Measurements from ENCODE around the gene DOCK6.

The DOCK6 gene

GRCh38 chr19:11247391-11247790, 14.9 kb downstream of the DOCK6 start:
- no peak for DNase-seq (ENCODE audit: low read depth)

DNA sequence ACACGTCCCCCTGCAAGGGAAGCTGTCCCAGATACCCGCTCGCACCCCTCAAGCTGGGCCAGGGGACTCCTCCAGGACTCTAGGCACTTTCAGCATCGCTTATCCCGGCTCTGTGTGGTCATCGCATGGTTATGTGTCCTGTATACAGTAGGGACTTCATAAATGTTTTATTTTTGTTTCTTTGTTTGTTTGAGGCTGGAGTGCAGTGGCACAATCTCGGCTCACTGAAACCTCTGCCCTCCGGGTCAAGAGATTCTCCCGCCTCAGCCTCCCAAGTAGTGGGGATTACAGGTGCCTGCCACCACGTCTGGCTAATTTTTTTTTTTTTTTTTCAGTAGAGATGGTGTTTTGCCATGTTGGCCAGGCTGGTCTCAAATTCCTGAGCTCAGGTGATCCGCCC, 15.4 kb downstream of the DOCK6 start:
- no peak for DNase-seq (ENCODE audit: low read depth)

GRCh38 chr19:11244846-11245589, 17.3 kb downstream of the DOCK6 start:
- no peak for DNase-seq (ENCODE audit: low read depth)

- DNase-seq (ENCODE audit: low read depth): no peak
Measured at GRCh38 chr19:11243798-11244169, 18.5 kb downstream of the DOCK6 start.

GRCh38 chr19:11242864-11243797, 19.2 kb downstream of the DOCK6 start:
- DNase-seq (ENCODE audit: low read depth): no peak

DNA sequence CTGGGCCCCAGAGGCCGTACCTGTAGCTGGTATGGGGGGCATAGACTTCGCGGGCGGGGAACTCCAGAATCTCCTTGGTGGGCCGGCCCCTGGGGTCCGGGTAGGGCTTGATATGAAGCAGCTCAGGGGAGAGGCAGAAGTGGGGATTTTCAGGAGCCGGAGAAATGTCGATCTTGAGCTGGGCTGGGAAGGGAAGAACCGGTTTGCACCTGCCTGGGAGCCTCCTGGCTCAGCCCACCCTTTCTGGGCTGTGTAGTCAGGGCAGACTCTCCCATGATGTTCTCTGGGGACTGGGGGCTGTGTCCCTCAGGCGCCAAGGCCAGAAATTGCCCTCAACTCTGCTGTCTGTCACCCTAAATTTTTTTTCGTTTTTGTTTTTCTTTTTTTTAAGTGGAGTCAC, 20.3 kb downstream of the DOCK6 start:
- no peak for DNase-seq (ENCODE audit: low read depth)

DNA sequence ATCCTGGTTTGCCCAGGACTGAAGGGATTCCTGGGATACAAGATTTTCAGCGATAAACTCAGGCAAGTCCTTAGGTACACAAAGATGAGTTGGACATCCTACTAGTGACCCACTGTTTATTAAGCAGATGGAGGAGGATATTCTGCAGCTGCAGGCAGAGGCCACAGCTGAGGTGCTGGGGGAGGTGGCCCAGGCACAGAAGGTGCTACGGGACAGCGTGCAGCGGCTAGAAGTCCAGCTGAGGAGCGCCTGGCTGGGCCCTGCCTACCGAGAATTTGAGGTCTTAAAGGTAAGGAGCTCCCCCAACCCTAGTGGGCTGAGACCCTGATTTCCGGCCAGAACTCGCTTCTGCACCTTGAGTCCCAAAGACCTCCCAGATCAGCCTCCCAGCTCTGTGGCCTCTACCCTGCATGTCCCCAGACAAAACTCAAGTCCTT, 22.3 kb downstream of the DOCK6 start:
- no peak for DNase-seq (ENCODE audit: low read depth)

DNA sequence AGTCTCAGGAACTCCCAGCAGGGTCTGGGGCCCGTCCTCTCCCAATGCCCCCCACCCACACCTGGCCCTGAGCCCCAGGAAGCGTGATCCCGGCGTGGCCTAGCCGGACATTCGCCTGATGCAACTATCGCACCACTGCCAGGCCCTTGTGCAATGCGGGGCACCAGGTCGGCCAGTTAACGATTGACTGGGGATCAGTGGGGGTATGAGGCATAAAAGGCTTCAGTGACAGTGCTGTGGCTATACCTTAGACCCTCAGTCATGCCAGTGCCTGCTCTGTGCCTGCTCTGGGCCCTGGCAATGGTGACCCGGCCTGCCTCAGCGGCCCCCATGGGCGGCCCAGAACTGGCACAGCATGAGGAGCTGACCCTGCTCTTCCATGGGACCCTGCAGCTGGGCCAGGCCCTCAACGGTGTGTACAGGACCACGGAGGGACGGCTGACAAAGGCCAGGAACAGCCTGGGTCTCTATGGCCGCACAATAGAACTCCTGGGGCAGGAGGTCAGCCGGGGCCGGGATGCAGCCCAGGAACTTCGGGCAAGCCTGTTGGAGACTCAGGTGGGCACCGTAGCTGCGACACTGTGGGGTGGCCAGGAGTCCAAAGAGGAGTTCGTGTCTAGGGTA, 22.8 kb downstream of the DOCK6 start, which contains the start of gene ANGPTL8:
Gene ANGPTL8, plus strand, starts transcription at position 243 of the 624 bp plus-strand sequence. Its CDS starts 19 bp downstream, at position 262.
- no peak for DNase-seq (ENCODE audit: low read depth)

DNA sequence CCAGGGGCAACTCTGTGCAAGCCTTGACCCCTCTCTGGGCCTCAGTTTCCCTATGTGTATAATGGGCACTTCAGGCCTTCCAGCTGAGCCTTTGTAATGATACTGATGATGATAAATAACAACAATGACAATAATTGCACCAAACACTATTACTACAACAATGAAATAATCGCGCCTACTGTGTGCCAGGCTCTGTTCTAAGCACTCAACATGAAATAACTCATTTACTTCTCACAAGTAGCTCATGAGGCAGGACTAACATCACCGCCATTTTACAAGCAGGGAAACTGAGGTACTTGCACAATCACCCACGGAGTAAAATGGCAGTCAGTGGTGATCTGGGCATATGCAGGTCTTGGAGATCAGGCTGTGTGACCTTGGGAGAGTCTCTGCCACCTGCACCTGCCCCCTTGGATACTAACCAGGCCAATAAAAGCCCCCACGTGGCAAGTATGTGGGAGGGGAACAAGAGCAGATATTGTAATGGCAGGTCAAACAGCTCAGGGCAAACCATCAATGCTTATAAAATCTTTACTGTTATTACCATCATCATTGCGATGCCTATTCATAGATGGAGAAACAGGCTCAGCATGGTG, 23.4 kb downstream of the DOCK6 start:
- no peak for DNase-seq (ENCODE audit: low read depth)

GRCh38 chr19:11238041-11238440, 24.3 kb downstream of the DOCK6 start:
- no peak for DNase-seq (ENCODE audit: low read depth)

GRCh38 chr19:11237321-11237720, 25.0 kb downstream of the DOCK6 start:
- no peak for DNase-seq (ENCODE audit: low read depth)

GRCh38 chr19:11236324-11237301, 25.7 kb downstream of the DOCK6 start:
- no peak for DNase-seq (ENCODE audit: low read depth)

GRCh38 chr19:11234486-11235075, 27.7 kb downstream of the DOCK6 start:
- DNase-seq (ENCODE audit: low read depth): no peak

- DNase-seq (ENCODE audit: low read depth): no peak
Measured at GRCh38 chr19:11233073-11233472, 29.3 kb downstream of the DOCK6 start.

DNA sequence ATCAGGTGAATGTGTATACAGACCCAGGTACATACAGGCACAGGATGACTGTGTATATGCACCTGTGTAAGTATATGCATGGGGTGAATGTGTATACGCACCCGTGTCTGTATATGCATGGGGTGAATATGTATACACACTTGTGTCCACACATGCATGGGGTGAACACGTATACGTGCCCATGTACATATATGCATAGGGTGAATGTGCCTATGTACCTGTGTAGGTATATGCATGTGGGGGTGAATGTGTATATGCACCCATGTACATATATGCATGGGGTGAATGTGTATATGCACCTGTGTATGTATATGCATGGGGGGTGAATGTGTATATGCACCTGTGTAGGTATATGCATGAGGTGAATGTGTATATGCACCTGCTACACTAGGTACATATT, 29.8 kb downstream of the DOCK6 start:
- DNase-seq (ENCODE audit: low read depth): no peak

DNA sequence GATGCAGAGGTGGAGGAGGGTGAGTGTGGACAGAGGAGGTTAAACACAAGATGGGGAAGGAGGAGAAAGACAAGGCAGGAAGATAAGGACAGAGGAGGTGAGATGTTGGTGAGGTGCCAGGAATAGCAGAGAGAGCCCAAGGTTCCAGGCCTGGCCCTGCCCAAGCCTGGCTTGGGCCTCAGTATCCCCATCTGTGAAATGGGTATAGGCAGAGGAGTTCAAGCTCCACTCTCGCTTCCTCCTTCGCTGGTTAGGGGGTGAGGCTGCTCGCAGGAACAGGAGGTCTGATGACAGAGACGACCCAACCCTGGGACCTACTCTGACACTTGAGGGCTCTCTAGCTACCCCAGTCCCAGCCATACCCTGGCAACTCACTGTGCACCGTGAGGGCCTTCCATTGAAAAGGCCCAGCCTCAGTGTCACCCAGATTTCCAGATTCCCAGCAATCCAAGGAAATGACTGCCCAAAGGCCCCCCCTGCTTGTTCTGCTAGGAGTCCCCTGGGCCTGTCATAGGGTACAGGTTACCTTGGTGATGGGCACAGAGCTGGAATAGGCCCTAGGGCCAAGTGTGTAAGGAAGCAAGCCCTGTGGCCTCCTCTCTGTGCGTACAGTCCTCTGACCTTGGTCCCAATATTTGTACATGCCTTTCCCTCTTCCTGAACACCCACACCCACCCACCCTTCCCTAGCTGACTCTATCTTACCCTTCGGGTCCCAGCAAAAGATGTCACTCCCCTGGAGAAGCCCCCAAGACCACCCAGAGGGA, 31.5 kb downstream of the DOCK6 start:
- DNase-seq (ENCODE audit: low read depth): no peak

DNA sequence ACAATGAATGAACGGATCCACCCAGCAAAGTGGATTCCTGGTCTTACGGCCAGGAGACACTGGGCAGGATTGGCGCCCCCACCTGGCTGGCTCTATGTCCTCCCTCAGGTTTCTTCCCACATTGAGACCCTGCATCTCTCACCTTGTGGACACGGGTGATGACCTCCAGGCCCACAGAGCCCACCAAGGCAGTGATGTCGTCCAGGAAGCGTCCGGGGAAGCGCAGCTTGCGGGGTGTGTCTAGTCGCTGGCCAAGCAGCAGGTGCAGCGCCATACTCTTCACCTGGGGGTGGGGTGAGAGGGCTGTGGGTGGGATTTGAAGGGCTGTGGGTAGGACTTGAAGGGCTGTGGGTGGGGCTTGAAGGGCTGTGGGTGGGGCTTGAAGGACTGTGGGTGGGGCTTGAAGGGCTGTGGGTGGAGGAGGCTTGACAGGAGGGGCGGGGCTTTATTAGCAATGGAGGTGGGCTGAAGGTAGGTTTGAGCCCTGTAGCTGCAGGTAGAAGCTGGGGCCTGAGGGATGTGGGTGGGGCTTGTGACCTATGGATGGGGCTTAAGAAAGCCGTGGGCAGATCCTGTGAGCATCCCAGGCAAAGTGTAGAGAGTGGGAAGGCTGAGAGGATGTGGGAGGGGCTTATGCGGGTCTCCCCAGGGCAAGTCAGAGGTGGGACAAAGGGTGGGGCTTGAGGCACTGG, 35.0 kb downstream of the DOCK6 start:
- no peak for DNase-seq (ENCODE audit: low read depth)

GRCh38 chr19:11226716-11227166, 35.6 kb downstream of the DOCK6 start:
- no peak for DNase-seq (ENCODE audit: low read depth)

DNA sequence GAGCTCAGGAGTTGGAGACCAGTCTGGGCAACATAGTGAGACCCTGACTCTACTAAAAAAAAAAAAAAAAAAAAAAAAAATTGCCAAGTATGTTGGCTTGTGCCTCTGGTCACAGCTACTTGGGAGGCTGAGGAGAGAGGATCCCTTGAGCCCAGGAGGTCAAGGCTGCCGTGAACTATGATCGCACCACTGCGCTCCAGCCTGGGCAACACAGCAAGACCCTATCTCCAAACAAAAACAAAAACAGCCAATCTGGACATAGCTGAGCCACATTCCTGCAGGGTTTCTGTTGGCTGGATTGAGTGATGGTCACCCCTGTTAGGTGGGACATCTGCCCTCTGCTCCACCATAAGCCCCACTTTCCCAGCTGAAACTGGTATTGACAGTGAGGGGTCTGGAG, 36.5 kb downstream of the DOCK6 start:
- no peak for DNase-seq (ENCODE audit: low read depth)
